Stimulated activated CD4-positive, alpha-beta T cell treated with anti-CD3 and anti-CD28 coated beads, Interleukin-2, amount 100 ng/mL, for 48 hours (primary cell): Measurements from ENCODE around the gene ZCCHC10.
"Not testable (repeated sequence)": the region's sequence is repeated elsewhere in the genome, so short reads cannot be mapped to it uniquely, and the experiment has no call there.

Source experiments
- DNase-seq, 2 donors: peaks; one replicate each; pipeline ENCODE4 v3.0.0-alpha.2; 2020

The ZCCHC10 gene

DNA sequence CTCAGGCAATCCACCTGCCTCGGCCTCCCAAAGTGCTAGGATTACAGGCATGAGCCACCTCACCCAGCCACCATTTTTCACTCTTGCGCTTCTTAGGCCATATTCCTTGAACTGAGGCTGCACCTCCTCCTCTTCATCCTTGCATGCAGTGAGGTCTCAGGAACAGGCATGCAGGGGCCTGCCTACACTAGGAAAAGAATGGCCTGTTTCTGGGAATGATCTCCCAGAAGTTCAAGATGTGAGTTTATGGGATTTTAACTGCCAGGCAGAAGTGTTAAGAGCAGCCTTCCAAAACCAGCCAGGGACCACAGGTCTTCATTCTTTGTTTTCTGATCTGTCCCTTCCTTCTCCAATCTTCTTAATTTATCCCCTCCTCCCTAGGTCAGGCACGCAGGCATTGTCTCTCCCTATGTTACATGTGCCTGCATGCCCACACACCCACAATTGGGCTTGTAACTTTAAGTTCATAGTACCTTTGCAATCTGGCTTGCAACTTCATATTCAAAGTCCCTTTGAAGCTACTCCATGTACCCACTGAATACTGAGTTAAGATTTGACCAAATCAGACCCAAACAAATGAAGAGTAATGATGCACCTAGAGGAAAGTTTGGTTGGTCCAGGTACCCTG lies 14.9 kb upstream of the ZCCHC10 start:
- DNase-seq = no peak

DNA sequence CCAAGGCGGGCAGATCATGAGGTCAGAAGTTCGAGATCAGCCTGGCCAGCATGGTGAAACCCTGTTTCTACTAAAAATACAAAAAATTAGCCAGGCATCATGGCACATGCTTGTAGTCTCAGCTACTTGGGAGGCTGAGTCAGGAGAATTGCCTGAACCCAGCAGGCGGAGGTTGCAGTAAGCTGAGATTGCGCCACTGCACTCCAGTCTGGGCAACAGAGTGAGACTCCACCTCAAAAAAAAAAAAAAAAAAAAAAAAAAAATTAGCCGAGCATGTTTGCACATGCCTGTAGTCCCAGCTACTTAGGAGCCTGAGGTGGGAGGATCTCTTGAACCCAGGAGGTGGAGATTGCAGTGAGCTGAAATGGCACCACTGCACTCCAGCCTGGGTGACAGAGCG lies 10.3 kb upstream of the ZCCHC10 start:
- DNase-seq = not testable (repeated sequence)

DNA sequence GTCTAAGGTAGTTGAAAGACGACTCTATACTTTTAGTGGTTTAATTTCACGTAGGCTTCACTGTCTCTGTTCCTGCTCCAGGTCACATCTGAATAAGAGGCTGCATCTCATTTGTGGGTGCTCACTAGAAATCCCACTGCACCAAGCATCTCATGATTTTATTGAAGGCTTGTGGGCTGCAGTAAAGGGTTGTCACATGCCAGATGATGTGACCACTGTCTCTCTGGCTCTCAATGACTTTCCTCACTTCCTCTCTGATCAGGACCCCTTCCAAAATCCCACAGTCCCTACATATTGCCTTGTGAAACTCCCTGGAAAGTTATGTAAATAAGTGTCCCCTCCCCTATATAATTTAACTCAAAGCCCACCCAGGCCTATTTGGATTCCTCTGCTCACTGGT lies 8.9 kb upstream of the ZCCHC10 start:
- no peak for DNase-seq

DNA sequence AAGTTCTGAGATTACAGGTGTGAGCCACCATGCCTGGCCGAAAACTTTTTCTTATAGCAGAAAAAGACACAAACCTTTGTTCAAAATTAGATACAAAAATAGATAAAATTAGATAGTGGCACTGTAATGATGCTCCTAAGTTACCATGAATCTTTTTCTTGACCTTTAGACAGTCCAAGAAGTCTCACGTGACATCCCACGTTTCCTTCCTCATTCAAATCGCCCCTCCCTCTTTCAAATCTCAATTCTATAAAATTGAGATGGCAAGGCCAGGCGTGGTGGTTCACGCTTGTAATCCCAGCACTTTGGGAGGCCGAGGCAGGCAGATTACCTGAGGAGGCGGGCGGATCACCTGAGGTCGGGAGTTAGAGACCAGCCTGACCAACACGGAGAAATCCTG lies 7.7 kb upstream of the ZCCHC10 start:
- DNase-seq = no peak

GRCh38 chr5:133032852-133033742 lies 6.7 kb upstream of the ZCCHC10 start:
- no peak for DNase-seq

GRCh38 chr5:133030343-133031005 lies 4.1 kb upstream of the ZCCHC10 start:
- DNase-seq = no peak

GRCh38 chr5:133029416-133029815 lies 3.1 kb upstream of the ZCCHC10 start:
- DNase-seq = no peak

DNA sequence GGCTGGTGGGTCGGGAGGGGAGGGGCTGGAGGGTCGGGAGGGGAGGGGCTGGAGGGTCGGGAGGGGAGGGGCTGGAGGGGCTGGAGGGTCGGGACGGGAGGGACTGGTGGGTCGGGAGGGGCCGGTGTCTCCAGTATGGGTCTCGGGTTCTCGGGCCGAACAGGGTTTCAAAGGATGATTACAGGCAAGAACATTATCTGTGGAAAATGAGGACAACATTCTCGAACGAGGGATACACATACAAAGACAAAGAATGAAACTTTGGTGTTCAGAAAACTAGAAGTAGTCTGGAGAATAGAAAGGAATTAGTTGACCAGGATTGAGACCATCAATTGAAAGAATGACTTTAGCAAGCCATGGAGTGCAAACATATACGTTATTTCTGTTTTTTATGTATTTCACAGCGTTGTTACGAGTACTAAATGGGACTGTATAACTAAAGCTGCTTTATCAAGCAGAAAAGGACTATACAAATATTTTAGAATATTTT lies 360 bp upstream of the ZCCHC10 start:
- DNase-seq = no peak

DNA sequence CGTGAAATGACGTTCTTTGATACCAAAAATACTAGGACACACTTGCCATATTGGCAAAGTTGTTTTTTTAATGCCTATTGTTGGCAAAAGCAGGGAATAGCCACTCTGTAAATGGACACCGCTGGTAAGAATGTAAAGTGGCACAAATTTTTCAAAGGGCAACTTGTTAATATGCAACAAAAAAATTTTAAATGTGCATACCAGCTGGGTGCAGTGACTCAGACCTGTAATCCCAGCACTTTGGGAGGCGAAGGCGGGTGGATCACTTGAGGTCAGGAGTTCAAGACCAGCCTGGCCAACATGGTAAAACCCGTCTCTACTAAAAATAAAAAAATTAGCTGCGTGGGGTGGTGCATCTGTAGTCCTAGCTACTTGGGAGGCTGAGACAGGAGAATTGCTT lies 6.9 kb downstream of the ZCCHC10 start:
- not testable (repeated sequence) for DNase-seq

DNA sequence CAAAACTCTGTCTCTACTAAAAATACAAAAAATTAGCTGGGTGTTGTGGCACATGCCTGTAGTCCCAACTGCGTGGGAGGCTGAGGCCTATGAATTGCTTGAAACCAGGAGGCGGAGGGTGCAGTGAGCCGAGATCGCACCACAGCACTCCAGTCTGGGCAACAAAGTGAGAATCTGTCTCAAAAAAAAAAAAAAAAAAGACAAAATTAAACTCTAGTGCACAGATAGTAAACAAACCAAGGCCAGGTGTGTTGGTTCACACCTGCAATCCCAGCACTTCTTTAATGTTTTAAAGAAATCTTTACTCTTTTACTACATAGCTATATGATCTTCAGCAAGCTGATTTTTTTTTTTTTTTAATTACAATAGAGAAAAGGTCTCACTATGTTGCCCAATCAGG lies 8.4 kb downstream of the ZCCHC10 start:
- no peak for DNase-seq

DNA sequence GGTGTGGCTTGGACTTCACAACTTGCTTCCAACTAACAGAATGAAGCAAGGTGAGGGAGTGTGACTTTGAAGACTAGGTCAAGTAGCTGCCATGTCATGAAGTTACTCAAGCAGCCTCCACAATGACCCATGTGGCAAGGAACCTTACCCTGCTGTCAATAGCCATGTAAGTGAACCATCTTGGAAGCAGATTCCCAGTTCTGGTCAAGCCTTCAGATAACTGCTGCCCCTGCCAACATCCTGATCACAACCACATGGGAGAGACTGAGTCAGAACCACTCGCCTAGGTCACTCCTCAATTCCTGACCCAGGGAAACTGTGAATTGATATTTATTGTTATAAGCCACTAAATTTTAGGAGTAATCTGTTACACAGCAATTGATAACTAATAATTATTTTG lies 10.9 kb downstream of the ZCCHC10 start:
- DNase-seq = no peak

DNA sequence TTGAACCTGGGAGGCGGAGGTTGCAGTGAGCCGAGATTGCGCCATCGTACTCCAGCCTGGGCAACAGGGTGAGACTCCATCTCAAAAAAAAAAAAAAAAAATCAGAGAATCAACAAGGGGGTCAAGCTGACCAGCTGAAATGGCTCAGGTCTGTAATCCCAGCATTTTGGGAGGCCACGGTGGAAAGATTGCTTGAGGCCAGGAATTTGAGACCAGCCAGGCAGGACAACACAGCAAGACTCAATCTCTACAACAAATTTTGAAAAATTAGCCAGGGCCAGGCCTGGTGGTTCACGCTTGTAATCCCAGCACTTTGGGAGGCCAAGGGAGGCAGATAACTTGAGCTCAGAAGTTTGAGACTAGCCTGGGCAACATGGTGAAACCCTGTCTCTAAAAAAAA lies 17.9 kb downstream of the ZCCHC10 start:
- not testable (repeated sequence) for DNase-seq

GRCh38 chr5:133006653-133007052 lies 19.7 kb downstream of the ZCCHC10 start:
- no peak for DNase-seq

- no peak for DNase-seq
Observed at GRCh38 chr5:132999246-132999645, 27.1 kb downstream of the ZCCHC10 start.

- no peak for DNase-seq
Observed at GRCh38 chr5:132998556-132998955, 27.8 kb downstream of the ZCCHC10 start.

DNA sequence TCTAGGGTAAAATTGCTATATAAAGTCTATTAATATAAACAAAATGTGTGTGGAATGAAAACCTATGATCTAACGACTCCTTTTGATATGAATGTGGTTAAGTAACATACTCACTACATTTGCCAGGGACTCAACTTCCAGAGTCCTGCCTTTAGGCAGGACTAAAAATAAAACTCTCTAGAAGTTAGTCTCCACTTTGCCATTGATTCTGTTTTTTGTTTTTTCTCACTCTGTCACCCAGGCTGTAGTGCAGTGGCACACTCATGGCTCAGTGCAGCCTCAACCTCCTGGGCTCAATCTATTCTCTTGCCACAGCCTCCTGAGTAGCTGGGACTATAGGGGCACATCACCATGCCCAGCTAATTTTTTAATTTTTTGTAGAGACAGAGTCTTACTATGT lies 30.0 kb downstream of the ZCCHC10 start:
- no peak for DNase-seq

- no peak for DNase-seq
Observed at GRCh38 chr5:132987531-132988408, 38.6 kb downstream of the ZCCHC10 start.

- not testable (repeated sequence) for DNase-seq
Observed at GRCh38 chr5:132982971-132983370, 43.4 kb downstream of the ZCCHC10 start.

DNA sequence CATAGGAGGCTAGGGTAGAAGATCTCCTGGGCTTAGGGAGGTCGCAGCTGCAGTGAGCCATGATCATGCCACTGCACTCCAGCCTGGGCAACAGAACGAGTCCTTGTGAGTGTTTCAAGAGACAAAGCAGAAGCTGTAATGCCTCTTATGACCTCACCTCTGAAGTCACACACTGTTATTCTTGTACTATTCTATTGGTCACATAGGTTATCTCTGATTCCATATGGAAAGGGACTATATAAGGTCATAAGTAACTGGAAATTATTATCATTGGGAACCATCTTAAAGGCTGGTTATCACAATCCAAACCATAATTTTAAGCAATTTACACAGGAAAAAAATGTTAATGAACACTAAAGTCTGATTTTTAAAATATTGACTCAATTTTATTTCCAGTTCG lies 45.1 kb downstream of the ZCCHC10 start:
- no peak for DNase-seq

DNA sequence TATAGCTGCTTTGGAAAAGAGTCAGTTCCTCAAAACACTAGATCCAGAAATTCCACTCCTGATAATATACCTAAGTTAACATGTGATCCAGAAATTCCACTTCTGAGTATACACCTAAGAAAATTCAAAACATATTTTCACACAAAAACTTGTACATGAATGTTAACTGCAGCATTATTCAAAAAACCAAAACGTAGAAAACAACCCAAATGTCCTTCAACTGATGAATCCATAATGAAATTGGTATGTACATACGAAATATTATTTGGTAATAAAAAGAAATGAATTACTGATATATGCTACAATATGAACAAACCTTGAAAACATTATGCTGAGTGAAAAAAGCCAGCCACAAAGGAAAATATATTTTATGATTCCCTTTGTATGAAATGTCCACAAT lies 46.4 kb downstream of the ZCCHC10 start:
- DNase-seq = no peak

- no peak for DNase-seq
Observed at GRCh38 chr5:132979367-132979940, 46.9 kb downstream of the ZCCHC10 start.

DNA sequence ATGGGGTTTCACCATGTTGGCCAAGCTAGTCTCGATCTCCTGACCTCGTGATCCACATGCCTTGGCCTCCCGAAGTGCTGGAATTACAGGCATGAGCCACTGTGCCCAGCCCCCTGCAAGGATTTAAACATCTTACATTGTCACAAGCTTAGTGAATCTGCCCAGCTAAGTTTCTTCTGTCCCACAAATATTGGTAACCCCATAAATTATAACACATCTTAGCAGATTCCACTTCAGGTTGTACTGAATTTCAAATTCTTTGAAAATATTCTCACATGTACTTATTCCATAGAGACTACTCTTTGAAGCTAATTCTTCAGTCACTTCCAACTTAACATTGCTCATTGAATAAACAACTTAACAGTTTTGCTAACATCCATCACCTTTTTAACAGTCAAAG lies 49.5 kb downstream of the ZCCHC10 start:
- DNase-seq = no peak
